NCI-H187 treated with DMSO at 0.1 percent for 48 hours (cell line): ENCODE results near the gene FOXP1.
"Not testable (repeated sequence)": the region's sequence is repeated elsewhere in the genome, so short reads cannot be mapped to it uniquely, and the experiment has no call there.

ENCODE experiments used
- DNase-seq: peaks from one replicate; lab custom pipeline; 2025; lab: John Stamatoyannopoulos, UW

FOXP1 gene

DNA sequence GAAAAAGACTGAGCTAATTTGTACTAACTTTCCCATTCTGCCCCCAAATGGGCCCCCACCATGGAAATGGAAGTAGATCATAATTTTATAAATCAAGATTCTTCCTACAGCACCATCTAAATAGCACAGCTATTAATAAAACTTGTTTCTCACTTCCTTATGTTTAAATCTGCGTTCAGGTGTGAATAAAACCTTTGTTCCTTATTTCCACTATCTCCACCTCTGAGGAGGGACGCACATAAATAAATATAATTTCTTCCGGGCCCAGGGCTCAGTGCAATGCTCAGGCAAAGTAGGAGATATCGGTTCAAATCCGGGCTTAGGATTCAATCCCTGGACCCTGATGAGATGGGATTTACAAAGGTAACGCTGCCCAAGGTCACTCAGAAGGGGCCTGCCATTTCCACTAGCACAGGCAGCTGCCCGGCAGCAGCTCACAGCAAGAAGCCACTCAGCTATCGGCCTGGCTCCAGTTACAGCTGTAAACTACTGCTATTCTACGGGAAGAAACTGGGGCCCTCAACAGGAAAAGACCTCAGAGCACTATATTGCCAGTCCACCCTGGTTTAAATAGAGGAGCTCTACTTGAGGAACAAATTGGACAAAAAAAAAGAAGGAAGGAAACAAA lies 52.5 kb downstream of the FOXP1 start:
- DNase-seq = peak; percentile 1

GRCh38 chr3:71528816-71529215 lies 54.7 kb downstream of the FOXP1 start:
- no peak for DNase-seq

DNA sequence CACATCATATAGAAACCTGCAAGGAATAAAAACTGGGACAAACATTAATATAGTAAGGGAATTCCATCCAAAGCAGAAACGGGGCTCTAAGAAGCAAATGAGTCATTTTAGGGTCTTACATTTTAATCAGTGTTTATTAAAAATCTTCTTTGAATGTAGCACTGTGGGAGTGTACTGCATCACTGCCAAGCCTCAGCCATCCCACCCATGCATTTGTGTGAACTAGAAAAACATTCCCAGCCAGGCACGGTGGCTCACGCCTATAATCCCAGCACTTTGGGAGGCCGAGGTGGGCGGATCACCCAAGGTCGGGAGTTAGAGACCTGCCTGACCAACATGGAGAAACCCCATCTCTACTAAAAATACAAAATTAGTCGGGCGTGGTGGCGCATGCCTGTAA lies 57.1 kb downstream of the FOXP1 start:
- not testable (repeated sequence) for DNase-seq

DNA sequence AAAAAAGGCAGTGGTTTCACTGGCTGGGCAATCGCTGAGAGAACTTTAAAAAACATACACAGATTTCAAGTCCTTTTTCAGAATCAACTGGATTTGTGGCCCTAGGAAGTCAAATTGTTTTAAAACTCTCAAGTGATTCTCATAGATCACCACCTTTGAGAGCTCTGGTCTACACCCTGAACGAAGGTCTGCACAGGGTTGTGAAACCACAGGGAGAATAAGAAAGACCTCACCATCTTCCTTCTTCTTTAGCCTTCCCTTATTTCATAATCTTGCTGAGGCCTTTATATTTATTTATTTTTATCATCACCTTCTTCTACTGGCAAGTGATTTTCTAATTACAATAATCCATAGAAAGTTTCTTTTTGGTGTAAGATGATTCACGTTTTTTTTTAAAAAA lies 58.1 kb downstream of the FOXP1 start:
- no peak for DNase-seq

GRCh38 chr3:71524672-71525071 lies 58.9 kb downstream of the FOXP1 start:
- no peak for DNase-seq

DNA sequence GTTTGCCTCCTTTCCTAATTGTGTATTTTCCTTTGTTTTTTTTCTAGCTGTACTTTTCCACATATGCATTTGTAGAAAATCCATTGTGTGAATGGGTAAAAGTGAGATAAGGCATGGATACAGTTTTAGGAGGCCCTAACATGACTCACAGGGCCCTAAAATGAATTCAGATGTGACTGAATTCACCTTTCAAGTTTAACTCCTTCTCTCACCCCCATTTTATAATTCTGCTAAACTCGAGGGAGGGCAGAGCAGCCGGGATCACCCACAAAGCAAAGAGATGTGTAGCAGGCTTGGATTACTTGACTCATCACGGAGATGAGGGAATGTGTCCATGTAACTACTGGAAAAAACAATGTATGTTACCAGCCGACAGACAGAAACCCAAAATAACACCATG lies 59.9 kb downstream of the FOXP1 start:
- DNase-seq = no peak

DNA sequence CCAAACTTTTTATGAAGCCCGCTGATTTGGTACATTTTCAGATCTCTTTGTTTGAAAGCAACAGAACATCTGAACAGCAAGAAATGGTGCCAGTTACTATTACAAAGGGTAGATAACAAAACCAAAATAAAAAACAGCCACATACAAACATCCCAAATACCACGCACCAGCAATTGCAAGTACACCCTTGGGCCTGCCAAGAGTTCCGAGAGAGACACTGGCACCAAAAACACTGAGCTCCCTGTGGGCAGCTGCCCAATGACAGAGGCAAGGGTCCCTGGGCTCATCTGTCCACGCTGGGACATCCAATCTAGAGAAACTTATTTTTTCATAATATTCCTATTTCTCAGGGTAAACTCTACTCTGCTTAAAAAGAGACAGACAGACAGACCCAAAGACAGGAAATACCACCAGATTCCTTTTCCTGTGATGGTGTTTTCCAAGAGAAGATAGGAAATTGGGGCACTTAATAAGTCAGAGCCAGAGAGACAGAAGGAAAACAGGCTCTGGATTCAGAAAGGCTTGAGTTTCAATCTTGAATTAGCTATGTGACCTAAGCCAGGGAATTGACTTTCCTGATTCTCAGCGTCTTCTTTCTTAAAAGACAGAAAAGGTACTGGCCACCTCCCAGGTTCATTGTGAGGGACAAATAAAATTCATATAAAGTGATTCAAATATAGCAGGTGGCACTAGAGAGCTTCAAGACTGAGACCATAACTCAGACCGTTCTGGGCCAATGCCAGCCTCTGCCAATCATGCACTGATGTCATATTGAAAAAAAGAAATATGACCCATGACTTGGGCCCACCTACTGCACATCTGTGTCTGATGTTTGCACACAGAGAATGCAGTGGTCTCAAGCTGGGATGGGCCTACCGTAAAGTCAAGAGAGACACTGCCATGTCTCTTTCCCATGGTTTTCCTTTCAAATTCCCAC lies 61.3 kb downstream of the FOXP1 start:
- no peak for DNase-seq

- no peak for DNase-seq
These were observed 62.5 kb downstream of the FOXP1 start for GRCh38 chr3:71521021-71521352.

DNA sequence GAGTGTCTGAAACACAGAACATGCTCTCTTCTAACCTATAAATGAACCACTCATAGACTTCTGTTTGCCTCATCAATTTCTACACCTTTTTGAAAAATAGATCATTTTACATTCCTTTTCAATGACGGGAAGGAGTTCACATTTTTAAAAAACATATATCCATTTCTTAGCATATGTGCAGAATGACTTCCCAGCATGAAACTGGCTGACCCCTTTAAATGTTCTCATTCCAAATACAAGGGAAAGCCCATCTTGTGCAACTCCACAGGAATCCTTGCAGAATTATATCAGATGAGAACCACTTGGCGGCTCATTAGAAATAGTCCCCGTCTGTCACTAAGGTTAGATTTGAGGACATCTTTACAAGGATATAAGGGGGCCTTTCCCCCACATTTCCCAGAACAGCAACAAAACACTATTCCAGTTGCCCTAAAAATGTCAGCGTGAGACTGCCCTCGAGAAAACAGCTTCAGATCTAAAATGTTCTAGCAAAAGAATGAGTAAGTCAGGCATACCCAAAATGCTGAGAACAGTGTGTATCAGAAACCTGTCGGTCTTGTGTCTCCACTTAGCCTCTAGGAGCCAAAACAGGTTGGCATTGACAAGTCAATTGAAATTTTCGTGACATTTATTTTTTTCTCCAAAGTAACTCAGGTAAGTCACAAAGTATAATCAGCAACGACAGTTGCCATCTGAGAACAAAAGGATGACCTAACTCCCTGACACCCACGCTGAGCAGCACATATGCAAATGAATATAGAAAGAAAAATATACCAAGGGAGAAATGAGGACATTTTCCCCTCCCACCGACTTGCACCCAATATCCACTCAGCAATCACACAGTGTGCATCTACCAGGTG lies 63.1 kb downstream of the FOXP1 start:
- no peak for DNase-seq

DNA sequence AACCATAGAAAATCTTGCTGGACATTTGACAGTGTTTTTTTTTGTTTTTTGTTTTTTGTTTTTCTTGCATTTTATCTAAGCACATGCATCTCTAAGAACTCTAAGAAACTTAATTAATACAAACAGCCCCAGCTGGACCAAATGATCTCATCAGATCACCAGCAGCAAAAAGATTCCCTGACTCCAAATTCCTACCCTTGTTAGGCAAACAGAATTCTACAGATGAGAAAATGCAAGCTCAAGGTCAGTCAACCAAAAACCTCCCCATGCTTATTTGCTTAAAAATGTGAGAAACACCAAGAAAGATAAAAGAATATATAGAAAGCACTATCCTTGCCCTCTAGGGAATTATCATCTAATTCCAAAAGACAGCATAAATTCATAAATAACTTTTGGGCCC lies 65.4 kb downstream of the FOXP1 start:
- DNase-seq = no peak

GRCh38 chr3:71517271-71517791 lies 66.2 kb downstream of the FOXP1 start:
- DNase-seq = no peak

DNA sequence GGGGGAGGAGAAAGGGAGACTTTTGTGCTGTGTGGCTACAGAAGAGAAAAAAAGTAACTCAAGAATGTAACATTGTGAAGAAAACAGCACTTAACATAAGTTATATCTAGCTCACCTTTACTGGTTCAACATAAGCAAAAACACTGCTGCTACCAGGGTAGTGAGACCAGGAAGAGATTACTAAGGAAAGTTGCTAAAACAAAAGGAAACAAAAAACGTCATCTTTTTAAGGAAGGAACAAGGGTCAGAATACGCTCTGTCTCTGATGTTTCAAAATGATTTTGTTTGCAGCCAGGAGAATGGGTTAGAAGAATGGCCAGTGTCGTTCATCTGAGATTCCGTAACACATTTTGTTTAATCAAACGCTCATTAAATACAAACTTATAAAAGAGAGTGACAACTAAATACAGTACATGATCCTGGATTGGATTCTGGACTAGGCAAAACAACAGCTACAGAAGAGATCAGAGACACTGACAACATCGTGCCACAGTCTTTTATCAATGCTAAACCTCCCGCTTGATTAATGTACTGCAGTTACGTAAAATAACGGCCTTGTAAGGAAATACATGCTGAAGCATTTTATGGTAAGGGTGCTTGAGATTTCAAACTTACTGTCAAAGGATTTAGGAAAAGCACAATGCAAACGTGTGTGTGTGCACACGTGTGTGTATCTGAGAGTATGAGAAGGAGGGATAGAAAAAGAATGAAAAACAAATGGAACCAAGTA lies 67.7 kb downstream of the FOXP1 start:
- no peak for DNase-seq

- no peak for DNase-seq
These were observed 68.9 kb downstream of the FOXP1 start for GRCh38 chr3:71514621-71515020.

DNA sequence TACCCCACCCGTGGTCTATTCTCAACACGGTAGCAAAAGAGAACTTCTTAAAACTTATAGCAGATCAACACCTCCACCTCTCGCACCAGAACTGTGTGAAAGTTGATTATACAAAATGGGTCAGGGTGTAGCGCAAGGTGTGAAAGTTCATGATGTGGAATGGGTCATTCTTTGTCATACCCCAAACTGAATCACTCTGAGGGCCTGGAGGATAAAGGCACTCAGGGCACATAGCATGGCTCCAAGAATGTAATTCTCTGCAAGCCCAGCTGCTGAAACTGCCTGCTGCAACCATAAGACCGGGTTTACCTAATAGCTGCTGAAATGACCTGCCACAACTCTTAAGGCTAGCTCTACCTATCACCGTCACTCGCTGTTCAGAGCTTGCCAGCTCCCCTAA lies 70.0 kb downstream of the FOXP1 start:
- DNase-seq = no peak

DNA sequence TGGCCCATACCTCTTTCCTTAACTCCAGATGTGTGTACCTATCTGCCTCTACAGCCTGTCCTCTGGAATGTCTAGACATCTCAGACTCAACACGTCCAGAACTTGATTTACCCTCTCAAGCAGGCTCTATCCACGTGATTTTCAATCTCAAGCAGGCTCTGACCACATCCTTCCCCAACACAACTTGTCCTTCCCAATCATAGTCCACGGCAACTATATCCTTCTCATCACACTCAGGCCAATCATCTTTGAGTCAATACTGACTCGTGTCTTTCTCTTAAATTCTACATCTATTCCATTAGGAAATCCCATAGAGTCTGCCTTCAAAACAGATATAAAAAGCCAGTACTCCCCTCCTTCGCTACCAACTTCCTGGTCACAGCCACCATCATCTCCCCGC lies 70.4 kb downstream of the FOXP1 start:
- DNase-seq = no peak

- DNase-seq = no peak
These were observed 71.0 kb downstream of the FOXP1 start for GRCh38 chr3:71512544-71512943.

DNA sequence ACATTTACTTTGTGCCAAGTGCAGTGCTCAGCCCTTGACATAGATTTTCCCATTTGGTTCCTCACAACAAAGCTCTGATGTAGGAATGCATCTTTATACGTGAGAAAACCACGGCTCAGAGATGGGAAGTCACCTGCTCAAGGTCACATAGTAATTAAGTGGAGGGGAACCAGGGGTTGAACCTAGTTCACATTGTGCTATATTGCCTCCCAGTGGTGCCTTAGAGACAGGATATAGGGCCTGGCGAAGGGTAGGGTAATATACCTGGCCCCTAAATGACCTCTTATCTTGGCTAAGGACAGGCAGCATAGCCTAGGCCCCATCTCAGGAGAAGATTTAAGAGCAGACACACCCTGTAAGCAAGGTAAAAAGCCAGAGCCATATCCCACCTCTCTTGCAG lies 71.5 kb downstream of the FOXP1 start:
- no peak for DNase-seq

DNA sequence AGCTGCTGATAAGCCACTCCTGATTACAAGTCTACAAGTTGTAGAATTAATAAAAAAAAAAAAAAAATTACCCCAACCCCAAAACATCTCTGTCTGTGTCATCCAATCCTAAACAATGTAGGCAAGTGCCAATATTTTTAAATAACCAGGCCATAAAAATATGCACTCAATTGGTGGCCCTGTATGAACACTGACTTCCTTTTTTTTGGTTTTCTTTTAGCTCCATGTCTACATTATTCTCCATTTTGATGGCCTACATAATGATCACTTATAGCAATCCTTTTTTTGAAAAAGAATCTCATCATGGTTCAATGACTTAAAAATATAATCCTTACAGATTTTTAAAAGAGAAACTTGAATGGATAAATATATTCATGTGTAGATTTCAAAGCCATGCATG lies 72.1 kb downstream of the FOXP1 start:
- DNase-seq = no peak

GRCh38 chr3:71511037-71511436 lies 72.5 kb downstream of the FOXP1 start:
- no peak for DNase-seq

GRCh38 chr3:71510510-71510909 lies 73.0 kb downstream of the FOXP1 start:
- peak; percentile 32 for DNase-seq

GRCh38 chr3:71509066-71509465 lies 74.5 kb downstream of the FOXP1 start:
- DNase-seq = no peak
